ENCODE data around the gene AP5Z1.

The AP5Z1 gene

DNA sequence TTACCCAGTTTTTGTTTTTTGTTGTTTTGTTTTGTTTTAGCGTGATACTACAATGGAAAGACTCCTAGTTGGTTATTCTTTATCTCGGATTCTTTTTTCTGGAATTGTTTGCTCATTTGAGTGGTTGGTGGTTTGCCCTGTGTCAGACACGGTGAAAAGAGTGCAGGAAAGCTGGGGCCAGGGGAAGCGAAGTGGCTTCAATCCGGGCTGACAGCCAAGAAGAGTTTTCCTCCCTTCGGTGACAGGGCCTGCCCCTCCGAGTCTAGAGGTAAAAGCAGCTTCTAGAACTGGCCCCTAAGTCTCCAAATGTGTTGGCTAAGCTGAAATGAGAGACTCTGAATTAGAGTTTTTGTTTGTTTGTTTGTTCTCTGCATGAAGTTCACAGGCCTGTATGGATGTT, 5.7 kb upstream of the AP5Z1 start:
- no peak for TF ChIP-seq ZFX (IDR thresholded peaks at IDR 0.05)
- TF ChIP-seq, protein P1, sequence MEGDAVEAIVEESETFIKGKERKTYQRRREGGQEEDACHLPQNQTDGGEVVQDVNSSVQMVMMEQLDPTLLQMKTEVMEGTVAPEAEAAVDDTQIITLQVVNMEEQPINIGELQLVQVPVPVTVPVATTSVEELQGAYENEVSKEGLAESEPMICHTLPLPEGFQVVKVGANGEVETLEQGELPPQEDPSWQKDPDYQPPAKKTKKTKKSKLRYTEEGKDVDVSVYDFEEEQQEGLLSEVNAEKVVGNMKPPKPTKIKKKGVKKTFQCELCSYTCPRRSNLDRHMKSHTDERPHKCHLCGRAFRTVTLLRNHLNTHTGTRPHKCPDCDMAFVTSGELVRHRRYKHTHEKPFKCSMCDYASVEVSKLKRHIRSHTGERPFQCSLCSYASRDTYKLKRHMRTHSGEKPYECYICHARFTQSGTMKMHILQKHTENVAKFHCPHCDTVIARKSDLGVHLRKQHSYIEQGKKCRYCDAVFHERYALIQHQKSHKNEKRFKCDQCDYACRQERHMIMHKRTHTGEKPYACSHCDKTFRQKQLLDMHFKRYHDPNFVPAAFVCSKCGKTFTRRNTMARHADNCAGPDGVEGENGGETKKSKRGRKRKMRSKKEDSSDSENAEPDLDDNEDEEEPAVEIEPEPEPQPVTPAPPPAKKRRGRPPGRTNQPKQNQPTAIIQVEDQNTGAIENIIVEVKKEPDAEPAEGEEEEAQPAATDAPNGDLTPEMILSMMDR (conservative IDR thresholded peaks at IDR 0.05), result no peak
- no peak overlapping the region for H3K27ac ChIP-seq

DNA sequence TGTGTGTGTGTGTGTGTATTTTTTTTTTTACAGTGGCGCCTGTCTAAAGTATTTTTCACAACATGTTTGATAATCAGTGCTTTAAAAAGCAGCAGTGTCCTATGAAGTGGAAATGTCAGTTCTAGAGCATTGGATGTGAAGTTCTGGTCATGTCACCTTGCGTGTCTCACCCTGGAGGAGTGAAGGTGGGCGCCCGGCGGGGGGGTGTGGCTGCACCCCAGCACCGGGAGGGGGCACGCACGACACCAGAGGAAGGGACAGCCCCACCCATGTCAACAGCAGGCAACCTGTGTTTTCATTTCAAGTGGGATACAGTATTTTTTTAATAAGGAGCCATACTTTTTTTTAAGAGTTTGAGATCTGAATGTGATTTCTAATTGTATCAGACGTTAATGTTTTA, 4.5 kb upstream of the AP5Z1 start:
- no peak overlapping the region for H3K27ac ChIP-seq
- TF ChIP-seq, protein P1 (conservative IDR thresholded peaks at IDR 0.05), result no peak
- no peak for TF ChIP-seq ZFX (IDR thresholded peaks at IDR 0.05)

DNA sequence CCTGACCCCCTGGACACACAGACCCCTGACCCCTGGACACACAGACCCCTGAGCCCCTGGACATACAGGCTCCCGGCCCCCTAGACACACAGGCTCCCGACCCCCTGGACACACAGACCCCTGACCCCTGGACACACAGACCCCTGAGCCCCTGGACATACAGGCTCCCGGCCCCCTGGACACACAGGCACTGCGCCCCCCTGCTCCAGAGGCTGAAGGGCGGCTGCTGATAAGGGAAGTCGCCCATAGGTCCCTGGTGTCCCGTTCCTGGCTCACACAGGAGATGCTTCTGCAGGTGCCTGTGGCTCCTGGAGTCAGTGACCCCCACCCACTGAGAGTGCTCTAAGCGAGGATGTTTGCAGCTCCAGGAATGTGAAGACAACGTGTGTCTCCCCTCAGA, 3.7 kb upstream of the AP5Z1 start:
- no peak for TF ChIP-seq ZFX (IDR thresholded peaks at IDR 0.05)
- no peak overlapping the region for H3K27ac ChIP-seq

DNA sequence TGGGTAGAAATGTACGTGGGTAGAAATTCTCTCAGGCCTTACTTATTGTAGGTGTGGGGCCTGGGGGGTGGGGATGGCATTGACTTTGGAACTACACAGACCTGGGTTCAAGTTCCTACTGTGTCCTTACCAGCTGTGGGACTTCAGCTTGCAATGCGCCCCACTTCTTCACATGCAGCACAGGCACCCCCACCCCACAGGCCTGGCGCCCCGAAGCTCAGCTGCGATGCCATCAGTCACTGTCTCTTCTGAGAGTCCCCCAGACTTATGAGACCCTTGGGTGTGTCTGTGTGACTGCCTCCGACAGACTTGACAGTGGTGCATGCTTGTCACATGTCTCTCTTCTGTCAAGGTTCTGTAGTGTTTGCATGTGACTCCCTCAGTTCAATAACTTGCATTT, 3.1 kb upstream of the AP5Z1 start:
- TF ChIP-seq, protein P1 (conservative IDR thresholded peaks at IDR 0.05), result no peak
- TF ChIP-seq ZFX (IDR thresholded peaks at IDR 0.05), result no peak
- H3K27ac ChIP-seq, result no peak overlapping the region

DNA sequence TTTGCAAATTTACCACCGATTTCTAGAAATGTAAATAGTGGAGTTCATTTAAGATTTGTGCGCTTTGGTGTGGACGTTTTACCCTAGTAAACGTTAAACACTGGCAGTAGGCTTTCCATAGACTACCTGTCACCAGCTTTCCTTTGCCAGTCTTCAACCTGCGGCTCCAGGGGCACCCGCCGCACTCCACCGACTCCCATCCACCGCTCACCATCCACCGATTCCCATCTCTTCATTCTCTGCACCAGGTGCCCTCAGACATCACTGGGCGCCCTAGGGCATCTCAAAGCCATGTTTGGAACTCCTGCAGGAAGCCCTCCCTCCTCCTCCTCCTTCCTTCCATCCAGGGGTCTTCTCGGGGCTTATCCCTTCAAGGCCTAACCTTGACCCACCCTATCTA, 1.4 kb upstream of the AP5Z1 start:
- no peak overlapping the region for H3K27ac ChIP-seq
- TF ChIP-seq, protein P1 (conservative IDR thresholded peaks at IDR 0.05), result no peak
- TF ChIP-seq ZFX (IDR thresholded peaks at IDR 0.05), result no peak

DNA sequence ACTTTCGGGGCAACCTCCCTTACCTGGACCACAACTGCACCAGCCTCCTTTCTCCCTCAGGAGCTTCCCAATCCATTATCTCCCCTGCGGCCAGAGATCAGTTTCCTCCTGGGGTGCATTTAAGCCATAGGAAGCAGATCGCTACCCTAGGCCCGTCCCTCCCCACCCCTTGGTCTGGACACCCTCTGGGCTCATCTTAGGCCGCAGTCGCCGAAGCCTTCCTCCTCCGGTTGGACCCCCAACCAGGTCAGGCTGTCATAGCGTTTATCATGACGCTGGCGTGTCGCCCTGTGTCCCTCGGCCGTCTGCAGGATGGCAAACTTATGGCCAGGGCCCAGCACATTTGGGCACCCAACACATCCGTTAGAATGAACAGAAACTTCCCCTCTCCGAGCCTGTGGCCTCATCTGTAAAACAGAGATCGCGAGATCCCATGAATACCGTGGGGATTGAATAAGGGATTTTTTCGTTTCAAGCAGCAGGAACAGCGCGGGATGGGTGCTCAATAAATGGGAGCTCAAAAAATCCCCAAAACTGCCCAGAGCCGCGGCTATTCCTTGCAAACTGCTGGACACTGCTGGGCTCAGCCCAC, 669 bp upstream of the AP5Z1 start:
- TF ChIP-seq ZFX (IDR thresholded peaks at IDR 0.05), result no peak
- TF ChIP-seq, protein P1 (conservative IDR thresholded peaks at IDR 0.05), result no peak

DNA sequence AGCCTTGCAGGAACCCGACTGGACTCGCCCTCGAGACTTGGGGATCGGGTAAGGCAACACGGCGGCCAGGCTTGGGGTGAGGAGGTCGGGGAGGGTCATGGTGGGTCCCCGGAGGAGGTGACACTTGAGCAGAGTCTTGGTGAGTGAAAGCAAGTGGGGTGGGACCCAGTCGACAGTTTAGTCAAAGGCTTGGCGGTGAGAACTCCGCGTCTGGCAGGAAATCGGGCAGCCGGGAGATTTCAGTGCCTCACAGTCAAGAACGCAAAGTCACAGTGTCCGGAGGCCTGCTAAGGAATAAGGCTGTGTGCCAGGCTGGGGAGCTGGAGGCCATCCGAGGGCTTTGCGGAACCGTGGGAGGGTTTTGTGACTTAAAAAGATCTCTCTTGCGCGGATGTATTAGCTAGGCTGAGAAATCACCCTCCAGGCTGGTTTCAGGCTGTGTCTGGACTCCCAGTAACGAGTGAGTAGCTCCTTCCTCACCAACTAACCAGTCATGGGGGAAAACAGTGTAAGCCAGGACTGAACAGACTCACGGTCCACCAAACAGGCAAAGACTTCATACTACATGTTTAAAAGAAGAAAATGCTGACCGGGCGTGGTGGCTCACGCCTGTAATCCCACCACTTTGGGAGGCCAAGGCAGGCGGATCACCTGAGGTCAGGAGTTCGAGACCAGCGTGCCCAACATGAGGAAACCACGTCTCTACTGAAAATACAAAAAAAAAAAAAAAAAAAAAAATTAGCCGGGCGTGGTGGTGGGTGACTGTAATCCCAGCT, 613 bp downstream of the AP5Z1 start:
- no peak for TF ChIP-seq ZFX (IDR thresholded peaks at IDR 0.05)
- TF ChIP-seq, protein P1 (conservative IDR thresholded peaks at IDR 0.05), result no peak
- peak overlapping the region; percentile 82 for H3K27ac ChIP-seq

More for the DNA sequence above, 669 bp upstream of the AP5Z1 start:
- H3K27ac ChIP-seq, result peak overlapping the region; percentile 82

All from C4-2B (cell line).